Measurements from ENCODE around the gene ATP1B3.
A peak's percentile ranks its signal among the peaks of the same experiment; 100 is the strongest.
"Not testable (repeated sequence)": the region's sequence is repeated elsewhere in the genome, so short reads cannot be mapped to it uniquely, and the experiment has no call there.

ATP1B3 gene

DNA sequence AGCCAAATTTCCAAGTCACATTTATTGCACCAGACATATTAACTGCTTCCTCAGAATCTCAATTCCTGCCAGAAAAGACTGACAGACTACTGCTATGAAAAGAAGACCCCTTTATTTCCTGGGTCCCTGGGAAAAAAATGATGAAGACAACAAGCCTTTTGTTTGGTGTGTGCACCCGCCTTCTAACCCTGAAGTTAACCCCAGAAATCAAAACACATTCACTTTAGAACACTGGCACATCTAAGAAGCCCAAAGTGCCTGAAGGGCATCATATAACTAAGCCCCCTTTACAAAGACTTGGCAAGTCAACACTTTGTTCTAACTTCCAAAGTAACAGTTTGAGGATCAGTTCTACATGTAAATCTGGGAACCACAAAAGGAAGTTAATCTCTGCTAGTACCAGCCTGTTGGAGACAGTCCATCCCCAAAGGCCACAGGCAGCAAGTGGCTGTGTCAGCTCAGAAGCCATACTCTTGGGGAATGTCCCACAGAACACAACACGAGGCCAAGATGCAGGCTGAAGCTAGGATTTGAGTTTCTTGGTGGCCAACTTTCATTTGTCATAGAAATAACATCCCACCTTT is 16.3 kb upstream of the ATP1B3 start:
- DNase-seq (ENCODE audit: low spot score) = no peak
- no peak for FAIRE-seq

GRCh38 chr3:141860766-141861513 is 15.5 kb upstream of the ATP1B3 start:
- DNase-seq (ENCODE audit: low spot score) = no peak
- FAIRE-seq = no peak

DNA sequence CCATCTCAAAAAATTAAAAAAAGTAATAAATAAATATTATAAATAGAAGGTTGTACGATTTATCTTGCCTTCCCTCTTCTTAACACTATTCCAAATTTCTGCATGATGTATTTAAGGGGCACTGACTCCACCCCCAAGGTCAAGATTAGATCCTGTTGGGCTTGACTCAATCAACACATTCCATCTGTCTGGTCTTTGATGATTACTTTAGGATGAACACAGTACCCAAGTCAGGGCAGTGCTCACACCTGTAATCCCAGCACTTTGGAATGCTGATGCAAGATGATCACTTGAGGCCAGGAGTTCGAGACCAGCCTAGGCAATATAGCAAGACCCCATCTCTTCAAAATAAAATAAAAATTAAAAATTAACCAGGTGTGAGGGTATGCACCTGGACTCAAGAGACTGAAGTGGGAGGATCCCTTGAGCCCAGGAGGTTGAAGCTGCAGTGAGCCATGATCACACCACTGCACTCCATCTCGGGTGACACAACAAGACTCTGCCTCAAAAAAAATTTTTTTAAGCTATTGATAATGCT is 14.1 kb upstream of the ATP1B3 start:
- DNase-seq (ENCODE audit: low spot score) (no peak), FAIRE-seq (no peak)

- FAIRE-seq (no peak), DNase-seq (ENCODE audit: low spot score) (no peak)
Measured at GRCh38 chr3:141863491-141863890, 13.0 kb upstream of the ATP1B3 start.

GRCh38 chr3:141864281-141864970 is 12.0 kb upstream of the ATP1B3 start:
- FAIRE-seq (no peak), DNase-seq (ENCODE audit: low spot score) (no peak)

DNA sequence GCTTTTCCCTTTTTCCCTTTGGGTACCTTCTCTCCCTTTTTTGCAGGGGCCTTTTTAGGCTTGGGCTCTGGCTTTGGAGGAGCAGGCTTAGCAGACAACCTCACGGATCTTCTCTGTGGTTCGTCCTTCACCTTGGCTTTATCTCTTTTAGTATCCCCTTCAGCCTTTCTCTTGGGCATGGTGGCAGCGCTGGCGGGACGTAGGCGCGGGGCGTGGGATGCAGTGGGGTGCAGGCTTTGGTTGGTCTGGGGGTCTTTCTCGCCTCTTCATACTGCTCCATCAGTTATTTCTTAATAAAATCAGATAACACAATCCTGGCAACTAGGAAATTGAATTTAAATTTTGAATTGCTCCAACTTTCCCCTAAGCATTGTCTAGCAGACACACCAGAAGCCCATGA is 11.3 kb upstream of the ATP1B3 start:
- DNase-seq (ENCODE audit: low spot score) (no peak), FAIRE-seq (no peak)

DNA sequence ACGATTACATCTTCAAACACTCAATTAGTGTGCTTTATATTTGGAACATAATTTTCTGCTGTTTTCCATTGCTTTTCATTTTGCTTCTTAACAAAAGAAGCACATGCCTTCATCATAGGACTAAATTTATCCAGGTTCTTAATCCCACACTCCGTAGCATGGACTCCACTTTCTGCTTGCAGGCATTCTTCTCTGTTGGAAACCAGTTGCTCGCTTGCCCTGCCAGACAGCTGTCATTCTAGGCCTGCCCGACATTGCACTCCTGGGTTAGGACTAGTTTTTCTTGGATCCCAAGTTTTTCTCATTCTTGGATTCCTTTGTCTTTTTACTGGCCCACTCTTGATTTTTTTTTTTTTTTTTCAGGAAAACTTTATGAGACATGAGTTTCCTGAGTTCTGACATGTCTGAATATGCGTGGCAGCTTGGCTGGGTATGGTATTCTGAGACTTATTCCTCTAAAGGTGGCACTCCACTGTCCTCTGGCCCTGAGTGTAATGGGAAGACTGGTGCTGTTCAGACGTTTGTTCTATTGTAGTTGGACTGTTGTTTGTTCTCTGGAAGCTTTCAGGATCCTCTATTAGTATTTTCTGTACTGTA is 6.3 kb upstream of the ATP1B3 start:
- DNase-seq (ENCODE audit: low spot score) (no peak), FAIRE-seq (no peak)

DNA sequence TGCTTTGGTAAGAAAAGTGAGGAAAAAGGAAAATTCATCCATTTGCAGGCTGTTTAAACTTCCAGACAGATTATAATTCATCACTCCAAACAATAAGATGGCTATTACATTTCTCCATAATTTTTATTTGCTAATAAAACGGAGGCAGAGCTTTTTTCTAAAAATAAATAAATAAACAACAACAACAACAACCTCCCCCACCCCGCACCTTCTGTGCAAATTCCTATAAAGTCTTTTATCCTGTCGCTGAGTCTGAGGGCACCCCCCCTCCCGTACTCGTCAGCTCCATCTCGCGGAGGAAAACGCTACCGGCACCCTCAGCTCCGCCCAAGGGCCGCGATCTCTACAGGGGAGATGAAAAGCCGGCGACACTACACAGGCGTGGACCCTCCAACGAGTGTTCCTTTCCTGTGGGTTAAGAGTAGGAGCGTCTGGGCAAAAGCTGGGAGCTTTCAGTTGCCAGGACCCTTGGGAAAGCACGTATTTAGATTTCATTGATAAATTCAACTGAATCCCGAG is 1.0 kb upstream of the ATP1B3 start:
- FAIRE-seq (peak; percentile 68), DNase-seq (ENCODE audit: low spot score) (peak; percentile 65)

- no peak for FAIRE-seq
- peak; percentile 19 for DNase-seq (ENCODE audit: low spot score)
Measured at GRCh38 chr3:141875893-141876380, 506 bp upstream of the ATP1B3 start.

- DNase-seq (ENCODE audit: low spot score) = peak; percentile 32
- no peak for FAIRE-seq
Measured at GRCh38 chr3:141876891-141877621, 613 bp downstream of the ATP1B3 start.

DNA sequence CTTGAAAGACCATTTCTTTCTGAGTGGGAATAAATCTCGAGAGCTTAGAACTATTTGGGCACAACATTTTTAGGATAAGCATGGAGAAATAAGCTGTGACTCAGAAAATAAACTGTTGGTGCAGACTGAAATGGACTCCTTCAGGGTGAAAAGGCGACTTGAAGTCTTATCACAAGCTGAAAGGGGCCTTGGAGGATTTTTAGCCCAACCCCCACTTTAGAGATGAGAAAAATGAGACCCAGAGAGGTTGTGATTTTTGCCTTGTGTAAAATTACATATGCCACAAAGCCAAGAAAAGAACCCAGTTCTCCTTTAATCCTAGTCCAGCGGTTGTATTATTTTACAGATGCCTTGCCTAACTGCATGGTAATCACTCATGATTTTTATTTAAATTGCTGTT is 1.5 kb downstream of the ATP1B3 start:
- DNase-seq (ENCODE audit: low spot score) (peak; percentile 28), FAIRE-seq (peak; percentile 18)

DNA sequence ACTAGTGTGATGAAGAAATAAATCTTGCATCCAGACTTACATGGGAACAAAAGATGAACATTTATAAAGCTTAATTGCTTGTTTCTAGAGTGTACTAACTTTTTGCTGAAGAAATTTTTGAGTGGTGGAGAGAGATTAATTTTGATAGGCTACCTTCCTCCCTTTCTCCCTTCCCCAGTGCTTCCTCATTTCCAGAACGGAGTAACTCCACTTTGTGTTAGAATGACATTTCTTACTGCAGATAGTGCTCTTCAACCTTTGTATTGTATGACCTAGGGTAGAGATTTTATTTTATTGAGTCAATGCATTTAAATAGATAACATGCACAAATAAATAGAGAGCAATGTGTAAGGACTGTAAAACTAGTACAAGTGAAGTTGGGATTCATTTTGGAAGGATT is 1.9 kb downstream of the ATP1B3 start:
- FAIRE-seq (no peak), DNase-seq (ENCODE audit: low spot score) (no peak)

- DNase-seq (ENCODE audit: low spot score) = no peak
Measured at GRCh38 chr3:141878817-141879216, 2.4 kb downstream of the ATP1B3 start.

GRCh38 chr3:141881702-141882101 is 5.3 kb downstream of the ATP1B3 start:
- DNase-seq (ENCODE audit: low spot score) (no peak), FAIRE-seq (no peak)

More at GRCh38 chr3:141878817-141879216, 2.4 kb downstream of the ATP1B3 start:
- no peak for FAIRE-seq

DNA sequence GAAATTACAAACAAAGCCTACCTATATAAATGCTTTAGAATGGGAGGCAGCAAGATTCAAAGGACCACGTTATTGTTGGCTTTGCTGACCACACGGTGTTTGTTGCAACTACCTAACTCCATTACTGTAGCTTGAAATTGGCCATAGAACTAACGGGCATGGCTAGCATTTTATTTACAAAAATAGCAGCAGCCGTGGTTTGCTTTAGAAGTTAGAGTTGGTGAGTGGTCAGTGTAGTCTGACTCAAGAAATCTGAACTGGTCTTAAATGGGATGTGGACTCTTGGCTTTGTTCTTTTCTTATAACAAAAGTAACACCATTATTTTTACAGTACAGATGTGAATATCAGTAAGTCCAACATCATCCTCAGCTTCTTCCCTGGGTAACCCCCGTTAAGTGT is 10.6 kb downstream of the ATP1B3 start:
- DNase-seq (ENCODE audit: low spot score) (no peak), FAIRE-seq (no peak)

GRCh38 chr3:141888548-141888947 is 12.1 kb downstream of the ATP1B3 start:
- not testable (repeated sequence) for FAIRE-seq; DNase-seq (ENCODE audit: low spot score)

- FAIRE-seq (no peak), DNase-seq (ENCODE audit: low spot score) (peak; percentile 16)
Measured at GRCh38 chr3:141894524-141895176, 18.2 kb downstream of the ATP1B3 start.

GRCh38 chr3:141895731-141896130 is 19.3 kb downstream of the ATP1B3 start:
- FAIRE-seq (no peak), DNase-seq (ENCODE audit: low spot score) (no peak)

- no peak for FAIRE-seq
- no peak for DNase-seq (ENCODE audit: low spot score)
Measured at GRCh38 chr3:141898908-141899307, 22.5 kb downstream of the ATP1B3 start.

GRCh38 chr3:141900343-141900742 is 23.9 kb downstream of the ATP1B3 start:
- no peak for FAIRE-seq
- no peak for DNase-seq (ENCODE audit: low spot score)
